Stimulated activated CD4-positive, alpha-beta T cell treated with anti-CD3 and anti-CD28 coated beads, Interleukin-4, amount 100 ng/mL, for 48 hours (primary cell): Measurements from ENCODE around the gene SFMBT2.

Source experiments
- DNase-seq, 2 donors: peaks; one replicate each; pipeline ENCODE4 v3.0.0-alpha.2; 2020; ENCODE audit warnings: low read depth in 2 of 2

Gene SFMBT2

GRCh38 chr10:7410862-7411670, at the start of gene SFMBT2:
Gene SFMBT2 (minus strand): TSS chr10:7411034. CDS start chr10:7381898, 29,136 bp downstream.
- no peak for DNase-seq

GRCh38 chr10:7460006-7460405, 49.2 kb upstream of the SFMBT2 start:
- no peak for DNase-seq

- no peak for DNase-seq
These were observed 47.7 kb upstream of the SFMBT2 start for GRCh38 chr10:7458556-7458955.

- DNase-seq = no peak
These were observed 46.9 kb upstream of the SFMBT2 start for GRCh38 chr10:7457478-7458316.

- no peak for DNase-seq
These were observed 38.3 kb upstream of the SFMBT2 start for GRCh38 chr10:7449063-7449695.

- DNase-seq = no peak
These were observed 34.8 kb upstream of the SFMBT2 start for GRCh38 chr10:7445474-7446185.

GRCh38 chr10:7444551-7445121, 33.8 kb upstream of the SFMBT2 start:
- no peak for DNase-seq

- DNase-seq = no peak
These were observed 32.2 kb upstream of the SFMBT2 start for GRCh38 chr10:7443036-7443435.

GRCh38 chr10:7441403-7442147, 30.7 kb upstream of the SFMBT2 start:
- DNase-seq = no peak

GRCh38 chr10:7439696-7440095, 28.9 kb upstream of the SFMBT2 start:
- no peak for DNase-seq

- no peak for DNase-seq
These were observed 27.6 kb upstream of the SFMBT2 start for GRCh38 chr10:7438196-7438986.

GRCh38 chr10:7436490-7437100, 25.8 kb upstream of the SFMBT2 start:
- no peak for DNase-seq

GRCh38 chr10:7435674-7436073, 24.8 kb upstream of the SFMBT2 start:
- no peak for DNase-seq

- DNase-seq = no peak
These were observed 23.5 kb upstream of the SFMBT2 start for GRCh38 chr10:7434378-7434777.

GRCh38 chr10:7433861-7434260, 23.0 kb upstream of the SFMBT2 start:
- no peak for DNase-seq

GRCh38 chr10:7432884-7433726, 22.3 kb upstream of the SFMBT2 start:
- no peak for DNase-seq

- no peak for DNase-seq
These were observed 18.0 kb upstream of the SFMBT2 start for GRCh38 chr10:7428673-7429350.

GRCh38 chr10:7426349-7426748, 15.5 kb upstream of the SFMBT2 start:
- DNase-seq = no peak
